Measurements from ENCODE around the gene MPZL1.

The MPZL1 gene

DNA sequence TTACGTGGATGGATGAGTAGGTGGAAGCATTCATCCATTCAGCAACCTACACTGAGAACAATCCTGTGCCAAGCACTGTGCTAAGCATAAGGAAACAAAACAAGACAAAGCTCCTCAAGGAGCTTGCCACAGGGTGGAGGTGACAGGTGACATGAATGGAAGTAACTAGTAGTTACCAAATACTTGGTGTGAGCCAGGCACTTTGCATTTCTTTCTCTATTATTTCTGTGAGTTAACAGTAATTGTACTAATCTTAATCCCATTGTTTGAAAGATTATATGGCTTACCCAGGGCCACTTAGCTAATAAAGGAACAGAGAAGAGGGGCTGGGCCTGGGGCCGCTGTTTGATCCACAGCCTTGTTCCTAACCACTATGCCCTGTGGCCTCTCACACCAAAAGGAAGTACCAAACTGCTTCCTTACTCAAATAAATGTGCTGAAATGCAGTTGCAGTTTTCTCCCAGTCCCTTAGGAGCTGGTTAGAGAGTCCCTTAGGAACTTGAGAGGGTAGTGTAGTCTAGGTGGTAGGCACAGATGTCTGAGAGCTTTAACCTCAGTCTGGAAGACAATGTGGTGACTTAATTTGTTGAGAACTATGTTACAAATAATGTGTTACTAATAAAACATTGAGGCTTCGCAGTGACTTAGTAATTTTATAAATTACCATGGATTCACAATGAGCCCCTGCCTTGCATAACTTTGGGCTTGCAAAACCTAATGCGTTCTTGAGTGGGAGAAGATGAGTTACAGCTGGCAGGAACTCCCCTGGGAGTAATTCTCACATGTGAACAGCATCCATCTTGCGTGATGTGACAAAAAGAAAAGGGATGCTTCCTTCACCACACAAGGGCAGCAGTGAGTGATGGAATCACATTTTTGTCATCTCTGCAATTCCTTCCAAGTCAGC is 69.8 kb downstream of the MPZL1 start:
- Histone ChIP-seq H3K36me3 (ENCODE audit: control insufficient read depth, insufficient read depth, low read length) (no peaks in the 10 kb centered on the region), H3K4me3 (ENCODE audit: insufficient read depth, low read depth, low read length, poor library complexity, severe bottlenecking) (no peak overlapping the region), H3K27me3 (replicated peaks; ENCODE audit: control insufficient read depth, insufficient read depth, low read length, poor library complexity, severe bottlenecking) (no peaks in the 10 kb centered on the region), H3K4me1 (ENCODE audit: control insufficient read depth, insufficient read depth, low read length, poor library complexity, severe bottlenecking) (no peaks in the 10 kb centered on the region), H3K27ac (ENCODE audit: insufficient read depth, low read length, poor library complexity, severe bottlenecking) (no peak overlapping the region), H3K9me3 (ENCODE audit: control insufficient read depth, low read length) (no peaks in the 10 kb centered on the region)
- DNase-seq: no peak

DNA sequence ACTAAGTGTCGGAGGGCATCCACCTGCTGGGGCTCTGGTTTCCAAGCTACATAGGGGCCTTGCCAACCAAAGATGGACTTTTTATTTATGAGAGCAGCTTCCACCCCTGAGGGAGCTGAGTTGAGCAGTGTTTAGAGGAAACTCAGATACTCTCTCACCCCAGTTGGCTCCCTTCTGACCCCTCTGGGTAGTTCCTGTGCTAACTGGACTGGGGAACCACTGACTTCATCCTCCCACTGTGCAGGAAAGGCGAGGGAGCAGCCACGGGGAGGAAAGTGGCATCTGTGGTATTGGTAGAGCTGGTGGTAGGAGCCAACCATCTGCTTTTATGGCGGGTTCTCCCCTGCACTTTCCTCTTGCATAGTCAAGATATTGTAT is 70.4 kb downstream of the MPZL1 start:
- no peak overlapping the region for H3K27ac ChIP-seq (ENCODE audit: insufficient read depth, low read length, poor library complexity, severe bottlenecking)
- no peaks in the 10 kb centered on the region for H3K4me1 ChIP-seq (ENCODE audit: control insufficient read depth, insufficient read depth, low read length, poor library complexity, severe bottlenecking)

DNA sequence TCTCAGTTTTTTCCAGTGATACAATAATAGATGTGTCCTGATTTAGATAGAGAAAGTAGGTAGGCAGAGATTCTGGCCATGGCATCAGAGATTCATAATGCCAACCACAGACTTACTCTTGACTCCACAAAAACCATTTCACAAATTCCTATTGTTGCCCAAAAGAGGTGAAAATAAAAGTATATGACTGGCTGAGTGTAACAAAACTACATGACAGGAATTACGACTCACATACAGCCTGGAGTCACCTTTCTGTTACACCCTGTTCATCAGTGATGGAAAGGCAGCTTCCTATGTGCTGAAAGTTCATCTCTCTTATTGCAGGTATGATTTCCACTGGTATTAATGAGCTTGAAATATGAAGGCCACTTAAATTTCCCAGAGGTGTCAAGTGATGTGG is 72.3 kb downstream of the MPZL1 start:
- Histone ChIP-seq H3K36me3 (ENCODE audit: control insufficient read depth, insufficient read depth, low read length) (no peaks in the 10 kb centered on the region), H3K9me3 (ENCODE audit: control insufficient read depth, low read length) (no peaks in the 10 kb centered on the region), H3K4me1 (ENCODE audit: control insufficient read depth, insufficient read depth, low read length, poor library complexity, severe bottlenecking) (no peaks in the 10 kb centered on the region), H3K27me3 (replicated peaks; ENCODE audit: control insufficient read depth, insufficient read depth, low read length, poor library complexity, severe bottlenecking) (no peaks in the 10 kb centered on the region), H3K27ac (ENCODE audit: insufficient read depth, low read length, poor library complexity, severe bottlenecking) (no peak overlapping the region), H3K4me3 (ENCODE audit: insufficient read depth, low read depth, low read length, poor library complexity, severe bottlenecking) (no peak overlapping the region)
- no peak for DNase-seq

More for the DNA sequence above, 70.4 kb downstream of the MPZL1 start:
- no peaks in the 10 kb centered on the region for H3K36me3 ChIP-seq (ENCODE audit: control insufficient read depth, insufficient read depth, low read length)
- no peak overlapping the region for H3K4me3 ChIP-seq (ENCODE audit: insufficient read depth, low read depth, low read length, poor library complexity, severe bottlenecking)
- no peak for DNase-seq
- H3K27me3 ChIP-seq (replicated peaks; ENCODE audit: control insufficient read depth, insufficient read depth, low read length, poor library complexity, severe bottlenecking): no peaks in the 10 kb centered on the region
- H3K9me3 ChIP-seq (ENCODE audit: control insufficient read depth, low read length): no peaks in the 10 kb centered on the region

DNA sequence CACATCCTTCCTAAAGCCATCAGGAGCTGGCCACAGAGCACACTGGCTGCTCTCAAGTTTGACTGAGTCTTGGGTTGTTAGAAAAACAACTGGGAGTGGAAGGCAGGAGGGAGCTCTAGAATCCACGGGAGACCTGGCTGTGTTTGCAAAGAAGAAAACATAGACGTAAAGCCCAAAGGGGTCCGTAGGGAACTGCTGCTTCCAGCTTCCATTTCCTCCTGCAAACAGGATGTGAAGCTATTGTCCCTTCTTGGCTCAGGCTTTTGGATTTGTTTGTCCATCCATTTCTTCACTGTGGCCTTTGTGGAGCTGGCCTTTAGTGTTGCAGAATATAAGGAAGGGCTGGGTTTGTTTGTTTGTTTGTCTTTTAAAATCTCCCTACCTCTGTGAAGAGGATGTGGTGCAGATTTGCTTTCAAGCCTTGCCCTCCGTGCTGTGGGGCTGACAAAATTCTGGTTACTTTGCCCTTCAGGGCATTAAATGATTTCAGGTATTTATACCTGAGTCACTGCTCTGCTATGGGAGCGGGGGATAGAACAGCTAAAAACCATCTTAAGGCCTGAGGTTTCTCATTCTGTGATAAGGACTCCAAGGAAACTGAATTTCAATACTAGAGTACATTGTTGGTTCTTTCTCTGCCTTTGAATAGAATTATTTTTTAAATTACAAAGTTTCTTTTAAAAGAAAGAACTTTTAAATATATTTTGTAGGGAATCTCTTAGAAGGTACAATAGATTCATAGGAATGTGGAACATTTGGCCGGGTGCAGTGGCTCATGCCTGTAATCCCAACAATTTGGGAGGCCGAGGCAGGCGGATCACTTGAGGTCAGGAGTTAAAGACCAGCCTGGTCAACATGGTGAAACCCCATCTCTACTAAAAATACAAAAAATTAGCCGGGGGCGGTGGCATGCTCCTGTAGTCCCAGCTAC is 74.3 kb downstream of the MPZL1 start:
- Histone ChIP-seq H3K4me3 (ENCODE audit: insufficient read depth, low read depth, low read length, poor library complexity, severe bottlenecking) (no peak overlapping the region), H3K36me3 (ENCODE audit: control insufficient read depth, insufficient read depth, low read length) (no peaks in the 10 kb centered on the region), H3K27me3 (replicated peaks; ENCODE audit: control insufficient read depth, insufficient read depth, low read length, poor library complexity, severe bottlenecking) (no peaks in the 10 kb centered on the region), H3K27ac (ENCODE audit: insufficient read depth, low read length, poor library complexity, severe bottlenecking) (no peak overlapping the region), H3K9me3 (ENCODE audit: control insufficient read depth, low read length) (no peaks in the 10 kb centered on the region), H3K4me1 (ENCODE audit: control insufficient read depth, insufficient read depth, low read length, poor library complexity, severe bottlenecking) (no peaks in the 10 kb centered on the region)
- DNase-seq: no peak

DNA sequence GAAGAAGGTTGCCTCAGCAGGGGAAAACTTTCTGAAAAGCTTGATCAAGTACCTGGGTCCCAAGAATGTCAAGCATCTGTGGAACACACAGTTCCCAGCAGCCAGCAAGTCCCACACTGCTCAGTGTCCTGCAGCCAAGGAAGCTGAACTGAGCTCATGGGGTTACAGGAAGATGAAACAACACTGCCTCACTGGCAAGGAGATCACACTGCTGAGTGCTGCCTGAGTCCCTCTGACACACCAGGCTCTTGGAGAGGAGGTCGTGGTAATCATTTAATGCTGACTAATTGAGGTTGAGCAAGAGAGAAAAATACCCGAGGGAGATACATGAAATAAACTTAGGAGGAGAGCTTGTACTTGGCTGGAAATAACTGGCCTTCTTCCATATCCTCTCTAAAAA is 75.2 kb downstream of the MPZL1 start:
- Histone ChIP-seq H3K27ac (ENCODE audit: insufficient read depth, low read length, poor library complexity, severe bottlenecking) (no peak overlapping the region), H3K36me3 (ENCODE audit: control insufficient read depth, insufficient read depth, low read length) (no peaks in the 10 kb centered on the region), H3K4me3 (ENCODE audit: insufficient read depth, low read depth, low read length, poor library complexity, severe bottlenecking) (no peak overlapping the region), H3K27me3 (replicated peaks; ENCODE audit: control insufficient read depth, insufficient read depth, low read length, poor library complexity, severe bottlenecking) (no peaks in the 10 kb centered on the region), H3K9me3 (ENCODE audit: control insufficient read depth, low read length) (no peaks in the 10 kb centered on the region), H3K4me1 (ENCODE audit: control insufficient read depth, insufficient read depth, low read length, poor library complexity, severe bottlenecking) (no peaks in the 10 kb centered on the region)
- DNase-seq: no peak

DNA sequence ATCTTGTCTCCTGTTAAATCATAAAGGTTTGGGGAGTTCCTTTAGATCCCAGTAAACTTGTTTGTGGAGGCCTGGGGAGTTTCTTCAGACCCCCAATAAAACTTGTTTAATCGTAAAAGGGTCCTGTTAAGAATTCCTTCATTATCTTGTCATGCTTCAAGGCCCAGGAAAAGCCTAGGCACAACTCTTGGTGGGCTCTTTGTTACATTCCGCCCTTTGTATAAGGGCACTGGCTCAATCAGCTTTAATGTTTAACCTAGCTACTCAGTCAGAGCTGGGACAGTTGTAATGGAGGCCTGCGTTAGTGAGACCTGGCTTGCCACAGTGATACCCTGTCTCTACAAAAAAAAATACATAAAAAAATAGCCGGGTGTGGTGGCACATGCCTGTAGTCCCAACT is 77.2 kb downstream of the MPZL1 start:
- no peak overlapping the region for H3K27ac ChIP-seq (ENCODE audit: insufficient read depth, low read length, poor library complexity, severe bottlenecking)
- no peaks in the 10 kb centered on the region for H3K36me3 ChIP-seq (ENCODE audit: control insufficient read depth, insufficient read depth, low read length)
- no peaks in the 10 kb centered on the region for H3K4me1 ChIP-seq (ENCODE audit: control insufficient read depth, insufficient read depth, low read length, poor library complexity, severe bottlenecking)
- no peak overlapping the region for H3K4me3 ChIP-seq (ENCODE audit: insufficient read depth, low read depth, low read length, poor library complexity, severe bottlenecking)
- H3K9me3 ChIP-seq (ENCODE audit: control insufficient read depth, low read length): no peaks in the 10 kb centered on the region
- no peaks in the 10 kb centered on the region for H3K27me3 ChIP-seq (replicated peaks; ENCODE audit: control insufficient read depth, insufficient read depth, low read length, poor library complexity, severe bottlenecking)
- DNase-seq: no peak

DNA sequence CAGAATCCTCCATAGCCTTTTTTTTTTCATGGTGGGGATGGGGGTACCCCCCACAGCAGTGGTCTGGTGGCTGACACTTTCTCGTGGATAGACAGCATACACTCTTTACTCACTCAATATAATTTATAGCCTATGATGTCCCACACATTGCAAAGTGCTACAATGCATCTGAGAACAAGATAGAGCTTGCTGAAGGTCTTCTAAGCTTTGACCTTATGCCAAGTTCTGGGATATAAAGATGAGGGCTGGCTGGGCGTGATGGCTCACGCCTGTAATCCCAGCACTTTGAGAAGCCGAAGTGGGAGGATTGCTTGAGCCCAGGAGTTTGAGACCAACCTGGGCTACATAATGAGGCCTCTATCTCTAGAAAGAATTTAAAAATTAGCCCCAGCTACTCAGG is 78.0 kb downstream of the MPZL1 start:
- Histone ChIP-seq H3K27ac (ENCODE audit: insufficient read depth, low read length, poor library complexity, severe bottlenecking) (no peak overlapping the region), H3K9me3 (ENCODE audit: control insufficient read depth, low read length) (no peaks in the 10 kb centered on the region), H3K27me3 (replicated peaks; ENCODE audit: control insufficient read depth, insufficient read depth, low read length, poor library complexity, severe bottlenecking) (no peaks in the 10 kb centered on the region), H3K4me1 (ENCODE audit: control insufficient read depth, insufficient read depth, low read length, poor library complexity, severe bottlenecking) (peaks cover 1% of the 10 kb centered on the region), H3K4me3 (ENCODE audit: insufficient read depth, low read depth, low read length, poor library complexity, severe bottlenecking) (no peak overlapping the region), H3K36me3 (ENCODE audit: control insufficient read depth, insufficient read depth, low read length) (no peaks in the 10 kb centered on the region)
- no peak for DNase-seq

DNA sequence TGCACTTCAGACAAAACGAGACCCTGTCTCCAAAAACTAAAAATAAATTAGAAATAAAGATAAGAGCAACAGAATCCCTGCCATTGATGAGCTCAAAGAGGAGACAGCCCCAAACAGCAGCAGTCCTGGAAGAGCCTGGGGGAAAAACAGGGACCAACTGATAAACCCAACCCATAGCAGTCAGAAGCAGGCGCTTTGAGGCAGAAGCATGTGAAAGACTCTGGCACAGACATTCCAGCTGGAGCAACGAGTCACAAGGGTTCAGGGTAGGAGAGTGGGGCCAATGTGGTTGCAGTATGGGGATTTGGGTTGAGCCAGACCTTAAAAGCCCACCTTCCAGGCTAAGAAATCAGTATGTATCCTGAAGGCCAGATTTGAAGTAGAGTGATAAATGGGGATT is 78.5 kb downstream of the MPZL1 start:
- no peaks in the 10 kb centered on the region for H3K27me3 ChIP-seq (replicated peaks; ENCODE audit: control insufficient read depth, insufficient read depth, low read length, poor library complexity, severe bottlenecking)
- no peak overlapping the region for H3K27ac ChIP-seq (ENCODE audit: insufficient read depth, low read length, poor library complexity, severe bottlenecking)
- H3K36me3 ChIP-seq (ENCODE audit: control insufficient read depth, insufficient read depth, low read length): no peaks in the 10 kb centered on the region
- H3K4me3 ChIP-seq (ENCODE audit: insufficient read depth, low read depth, low read length, poor library complexity, severe bottlenecking): no peak overlapping the region
- no peak for DNase-seq
- H3K9me3 ChIP-seq (ENCODE audit: control insufficient read depth, low read length): no peaks in the 10 kb centered on the region
- peaks cover 6% of the 10 kb centered on the region for H3K4me1 ChIP-seq (ENCODE audit: control insufficient read depth, insufficient read depth, low read length, poor library complexity, severe bottlenecking)

DNA sequence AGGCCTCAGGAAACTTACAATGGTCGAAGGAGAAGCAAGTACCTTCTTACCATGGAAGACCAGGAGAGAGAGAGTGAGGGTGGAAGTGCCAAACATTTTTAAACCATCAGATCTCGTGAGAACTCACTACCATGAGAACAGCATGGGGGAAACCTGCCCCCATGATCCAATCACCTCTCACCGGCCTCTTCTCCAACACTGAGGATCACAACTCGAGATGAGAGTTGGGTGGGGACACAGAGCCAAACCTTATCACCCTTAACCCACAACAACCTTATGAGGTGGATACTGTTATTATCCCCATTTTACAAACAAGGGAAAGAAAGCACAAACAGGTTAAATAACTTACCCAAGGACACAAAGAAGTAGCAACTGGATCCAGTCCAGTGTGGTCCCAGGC is 80.5 kb downstream of the MPZL1 start:
- peaks cover 7% of the 10 kb centered on the region for H3K4me1 ChIP-seq (ENCODE audit: control insufficient read depth, insufficient read depth, low read length, poor library complexity, severe bottlenecking)

More for the DNA sequence above, 80.5 kb downstream of the MPZL1 start:
- Histone ChIP-seq H3K4me3 (ENCODE audit: insufficient read depth, low read depth, low read length, poor library complexity, severe bottlenecking) (no peak overlapping the region), H3K36me3 (ENCODE audit: control insufficient read depth, insufficient read depth, low read length) (no peaks in the 10 kb centered on the region), H3K9me3 (ENCODE audit: control insufficient read depth, low read length) (no peaks in the 10 kb centered on the region), H3K27ac (ENCODE audit: insufficient read depth, low read length, poor library complexity, severe bottlenecking) (no peak overlapping the region), H3K27me3 (replicated peaks; ENCODE audit: control insufficient read depth, insufficient read depth, low read length, poor library complexity, severe bottlenecking) (no peaks in the 10 kb centered on the region)
- DNase-seq: no peak
